ENCODE measurements around the gene DHRS12.

Gene DHRS12

DNA sequence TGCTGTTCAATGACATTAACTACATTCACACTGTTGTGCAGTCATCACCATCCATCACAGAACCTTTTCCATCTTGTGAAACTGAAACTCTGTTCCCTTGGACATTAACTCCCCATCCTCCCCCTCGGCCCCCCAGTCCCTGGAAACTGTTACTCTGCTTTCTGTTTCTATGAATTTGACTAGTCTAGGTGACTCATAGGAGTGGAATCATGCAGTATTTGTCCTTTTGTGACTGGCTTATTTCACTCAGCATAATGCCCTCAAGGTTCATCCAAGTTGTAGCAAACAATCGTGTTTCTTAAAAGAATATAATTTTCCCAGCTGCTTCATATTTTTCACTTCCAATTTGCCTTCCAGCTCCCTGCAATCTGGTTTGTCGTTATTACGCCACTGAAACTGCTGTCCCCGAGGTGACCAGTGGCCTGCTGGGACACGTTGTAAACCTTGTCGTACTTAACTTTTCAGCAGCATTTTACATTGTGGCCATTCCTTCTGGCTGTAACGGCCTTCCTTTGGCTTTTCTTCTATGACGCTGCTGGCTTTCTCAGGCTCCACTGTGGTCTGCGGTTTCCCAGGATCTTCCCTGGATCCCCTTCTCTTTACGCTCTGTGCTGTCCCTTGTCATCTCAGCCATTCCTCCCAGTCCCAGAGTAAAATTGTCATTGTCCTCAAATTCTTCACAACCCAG lies 74.0 kb downstream of the DHRS12 start:
- in situ Hi-C loops (cut with HindIII; ENCODE audit: low pct_unique_long_range_greater_than_20kb, low sequenced_read_pairs) = no loop called here
- no peak for DNase-seq (ENCODE audit: low read depth in 1 of 2, low spot score in 1 of 2)
- TF ChIP-seq JUND (IDR thresholded peaks at IDR 0.05; ENCODE audit: low read depth) = no peak

- in situ Hi-C loops (cut with HindIII; ENCODE audit: low pct_unique_long_range_greater_than_20kb, low sequenced_read_pairs) = no loop called here
- DNase-seq (ENCODE audit: low read depth in 1 of 2, low spot score in 1 of 2) = no peak
- no peak for TF ChIP-seq JUND (IDR thresholded peaks at IDR 0.05; ENCODE audit: low read depth)
Observed at GRCh38 chr13:51728972-51729371, 75.0 kb downstream of the DHRS12 start.

DNA sequence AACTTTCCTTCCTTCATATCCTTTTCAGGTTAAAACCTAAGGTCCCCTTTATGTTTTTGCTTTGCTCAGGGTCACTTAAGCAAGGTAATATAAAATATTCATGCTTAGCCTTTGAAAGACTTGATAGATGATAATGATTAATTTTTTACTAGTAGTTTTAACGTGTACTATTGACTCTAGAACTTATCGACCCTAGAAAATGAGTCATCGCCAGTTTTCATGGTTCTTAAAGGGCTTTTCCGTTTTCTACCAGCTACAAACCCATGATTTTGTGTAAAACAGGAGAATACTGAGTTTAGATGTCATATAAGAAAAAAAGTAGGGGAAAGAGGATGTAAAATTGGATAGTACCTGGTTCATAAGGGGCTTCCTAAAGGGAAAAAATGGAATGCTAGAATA lies 75.7 kb downstream of the DHRS12 start:
- in situ Hi-C loops (cut with HindIII; ENCODE audit: low pct_unique_long_range_greater_than_20kb, low sequenced_read_pairs) = no loop called here
- no peak for TF ChIP-seq JUND (IDR thresholded peaks at IDR 0.05; ENCODE audit: low read depth)
- no peak for DNase-seq (ENCODE audit: low read depth in 1 of 2, low spot score in 1 of 2)

- no peak for TF ChIP-seq JUND (IDR thresholded peaks at IDR 0.05; ENCODE audit: low read depth)
- in situ Hi-C loops (cut with HindIII; ENCODE audit: low pct_unique_long_range_greater_than_20kb, low sequenced_read_pairs) = no loop called here
- DNase-seq (ENCODE audit: low read depth in 1 of 2, low spot score in 1 of 2) = no peak
Observed at GRCh38 chr13:51727634-51728274, 76.2 kb downstream of the DHRS12 start.

DNA sequence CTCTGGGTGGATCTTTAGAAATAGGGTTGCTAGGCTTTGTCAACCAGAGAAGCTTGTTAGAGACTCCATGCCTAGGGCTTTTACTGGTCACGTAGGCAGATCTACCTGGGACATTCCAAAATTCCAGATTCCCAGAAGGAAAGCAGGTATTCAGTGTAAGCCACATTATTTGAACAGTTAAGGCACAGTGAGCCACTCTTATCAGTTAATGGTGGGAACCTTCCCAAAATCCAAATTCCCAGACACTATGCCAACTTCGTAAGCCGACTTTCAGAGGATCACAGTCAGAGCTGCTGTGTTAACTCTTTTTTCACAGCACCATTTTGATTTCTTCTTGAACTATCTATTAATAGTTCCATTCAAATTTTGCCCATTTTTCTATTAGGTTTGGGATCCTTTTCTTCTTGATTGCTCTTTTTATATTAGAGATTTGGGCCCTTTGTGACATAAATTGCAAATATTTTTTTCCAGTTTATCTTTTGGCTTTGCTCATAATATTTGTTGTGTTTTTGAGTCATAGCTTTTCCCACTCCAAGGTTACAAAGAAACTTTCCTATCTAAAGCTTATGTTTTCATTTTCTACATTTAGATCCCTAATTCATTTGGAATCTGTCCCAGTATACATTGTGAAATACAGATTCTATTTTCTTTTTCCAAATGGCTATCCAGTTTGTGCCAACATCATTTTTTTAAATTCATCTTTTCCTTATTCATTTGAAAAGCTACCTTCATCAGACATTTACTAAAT lies 77.3 kb downstream of the DHRS12 start:
- DNase-seq (ENCODE audit: low read depth in 1 of 2, low spot score in 1 of 2) = no peak
- in situ Hi-C loops (cut with HindIII; ENCODE audit: low pct_unique_long_range_greater_than_20kb, low sequenced_read_pairs) = no loop called here

DNA sequence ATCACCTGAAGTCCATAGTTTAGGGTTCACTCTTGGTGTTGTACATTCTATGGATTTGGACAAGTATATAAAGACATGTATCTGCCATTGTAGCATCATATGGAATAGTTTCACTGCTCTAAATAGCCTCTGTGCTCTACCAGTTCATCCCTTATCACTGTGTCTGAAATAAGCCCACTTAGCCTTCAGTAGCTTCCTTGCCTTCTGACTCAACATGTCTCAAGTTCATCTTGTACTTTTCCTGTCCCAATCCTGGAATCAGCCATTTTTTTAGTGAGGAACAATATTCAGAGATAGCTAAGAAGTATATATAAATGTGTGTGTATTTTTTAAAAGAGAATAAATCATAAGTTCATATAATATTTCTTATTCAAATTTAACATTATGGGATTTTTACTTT lies 79.2 kb downstream of the DHRS12 start:
- in situ Hi-C loops (cut with HindIII; ENCODE audit: low pct_unique_long_range_greater_than_20kb, low sequenced_read_pairs) = no loop called here
- TF ChIP-seq JUND (IDR thresholded peaks at IDR 0.05; ENCODE audit: low read depth) = no peak

More for the DNA sequence above, 77.3 kb downstream of the DHRS12 start:
- no peak for TF ChIP-seq JUND (IDR thresholded peaks at IDR 0.05; ENCODE audit: low read depth)

GRCh38 chr13:51723529-51723928 lies 80.4 kb downstream of the DHRS12 start:
- in situ Hi-C loops (cut with HindIII; ENCODE audit: low pct_unique_long_range_greater_than_20kb, low sequenced_read_pairs) = no loop called here
- no peak for DNase-seq (ENCODE audit: low read depth in 1 of 2, low spot score in 1 of 2)
- TF ChIP-seq JUND (IDR thresholded peaks at IDR 0.05; ENCODE audit: low read depth) = no peak

More for the DNA sequence above, 79.2 kb downstream of the DHRS12 start:
- no peak for DNase-seq (ENCODE audit: low read depth in 1 of 2, low spot score in 1 of 2)

- no peak for DNase-seq (ENCODE audit: low read depth in 1 of 2, low spot score in 1 of 2)
- no peak for TF ChIP-seq JUND (IDR thresholded peaks at IDR 0.05; ENCODE audit: low read depth)
- in situ Hi-C loops (cut with HindIII; ENCODE audit: low pct_unique_long_range_greater_than_20kb, low sequenced_read_pairs) = no loop called here
Observed at GRCh38 chr13:51721496-51721895, 82.5 kb downstream of the DHRS12 start.

DNA sequence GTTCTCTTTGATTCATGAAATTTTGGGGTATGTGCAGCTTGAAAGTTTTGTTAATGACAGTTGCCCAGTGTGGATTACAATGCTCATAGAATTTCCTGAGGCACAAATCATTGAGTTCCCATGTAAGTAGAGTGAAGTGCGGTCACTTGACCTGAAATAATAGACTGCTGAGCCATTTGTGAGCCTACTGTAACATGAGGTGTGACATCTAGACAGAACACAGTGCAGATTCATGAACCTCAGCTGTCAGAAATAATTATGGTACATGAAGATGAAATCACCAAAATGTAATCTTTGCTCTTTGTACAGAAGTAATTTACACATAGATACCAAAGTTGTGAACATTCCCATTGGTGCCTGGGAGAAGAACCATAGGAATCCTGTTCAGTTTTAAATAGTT lies 84.6 kb downstream of the DHRS12 start:
- DNase-seq (ENCODE audit: low read depth in 1 of 2, low spot score in 1 of 2) = no peak
- TF ChIP-seq JUND (IDR thresholded peaks at IDR 0.05; ENCODE audit: low read depth) = no peak
- in situ Hi-C loops (cut with HindIII; ENCODE audit: low pct_unique_long_range_greater_than_20kb, low sequenced_read_pairs) = no loop called here
